EL (cell line): Measurements from ENCODE around the gene TARBP1.
A peak's percentile ranks its signal among the peaks of the same experiment; 100 is the strongest.
"Not testable (repeated sequence)": the region's sequence is repeated elsewhere in the genome, so short reads cannot be mapped to it uniquely, and the experiment has no call there.

ENCODE experiments used
- DNase-seq: peaks from one replicate; pipeline ENCODE4 v3.0.0-alpha.2; 2016

TARBP1 gene

DNA sequence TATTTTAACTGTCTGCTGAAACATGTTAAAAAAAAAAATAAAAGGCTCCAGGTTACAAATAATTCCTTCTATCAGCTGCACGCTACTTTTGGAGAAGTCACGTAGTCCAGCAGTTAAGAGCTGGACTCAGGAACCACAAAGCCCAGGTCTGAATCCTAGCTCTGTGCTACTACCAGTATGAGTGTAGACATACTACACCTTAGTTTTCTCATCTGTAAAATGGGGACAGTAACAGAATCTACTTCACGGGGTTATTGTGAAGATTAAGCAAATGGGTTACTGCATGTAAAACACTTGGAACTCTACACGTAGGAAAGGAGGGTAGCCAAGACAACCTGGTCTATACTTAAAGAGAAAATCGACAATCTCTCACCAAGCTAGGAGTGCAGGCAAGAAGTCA, 48.3 kb downstream of the TARBP1 start:
- no peak for DNase-seq

DNA sequence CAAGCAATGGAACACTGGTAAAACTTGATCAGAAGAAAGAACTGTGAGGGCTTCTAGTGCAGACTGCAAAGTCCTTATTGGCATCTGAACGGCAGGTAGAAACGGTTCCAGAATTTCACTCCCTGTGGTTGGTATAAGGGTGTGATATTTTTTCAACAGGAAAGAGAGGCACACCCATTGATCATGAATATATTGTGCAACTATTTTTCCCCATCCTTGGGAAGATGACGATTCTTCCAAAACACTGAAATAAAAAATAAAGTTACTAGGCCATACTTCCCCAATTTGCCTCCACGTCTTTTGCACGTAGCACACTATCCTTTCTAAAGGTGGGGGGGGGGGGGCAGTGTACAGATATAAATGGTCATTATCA, 49.6 kb downstream of the TARBP1 start:
- DNase-seq, result no peak

DNA sequence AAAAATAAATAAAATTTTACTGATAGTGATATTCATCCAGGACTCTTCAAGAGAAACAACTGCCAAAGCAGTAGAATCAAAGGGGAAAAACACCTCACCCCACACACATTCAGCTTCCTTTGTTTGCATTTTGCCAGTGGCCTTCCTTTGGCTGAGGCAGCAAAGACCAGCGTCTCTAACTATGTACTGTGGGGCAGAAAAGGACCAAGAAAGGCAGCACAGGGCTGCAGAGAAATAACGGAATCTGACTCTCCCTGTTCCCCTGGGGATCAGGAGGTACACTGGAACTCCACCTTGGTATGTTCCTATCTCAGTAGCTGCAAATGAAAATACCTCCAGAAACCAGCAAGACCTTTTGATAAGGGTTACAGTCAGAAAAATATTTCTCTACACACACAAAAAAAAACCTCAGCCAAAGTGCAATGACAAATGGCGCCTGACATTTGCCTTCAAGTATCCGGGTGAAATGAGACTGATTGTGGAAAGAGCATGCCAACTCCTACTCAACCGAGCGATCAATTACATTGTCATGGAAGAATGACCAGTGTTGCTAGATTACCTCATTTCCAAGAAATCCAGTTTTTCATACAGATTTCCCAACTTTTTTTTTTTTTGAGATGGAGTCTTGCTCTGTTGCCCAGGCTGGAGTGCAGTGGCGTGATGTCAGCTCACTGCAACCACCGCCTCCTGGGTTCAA, 50.9 kb downstream of the TARBP1 start:
- no peak for DNase-seq

DNA sequence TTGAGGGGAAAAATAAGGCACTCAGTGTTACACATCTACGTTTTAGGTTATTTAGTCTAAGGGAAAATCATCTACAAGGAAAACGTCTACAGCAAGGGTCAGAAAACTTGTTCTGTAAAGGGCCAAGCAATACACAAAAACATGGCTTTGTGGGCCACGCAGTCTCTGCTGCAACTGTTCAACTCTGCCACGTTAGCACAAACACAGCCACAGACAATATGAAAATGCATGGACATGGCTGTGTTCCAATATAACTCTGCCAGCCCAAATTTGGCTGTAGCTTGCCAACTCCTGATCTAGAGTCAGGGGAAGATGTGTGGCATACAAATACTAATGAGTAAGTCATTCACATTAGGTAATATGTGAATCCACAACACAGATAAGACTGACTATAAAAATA, 65.0 kb downstream of the TARBP1 start:
- DNase-seq, result no peak

DNA sequence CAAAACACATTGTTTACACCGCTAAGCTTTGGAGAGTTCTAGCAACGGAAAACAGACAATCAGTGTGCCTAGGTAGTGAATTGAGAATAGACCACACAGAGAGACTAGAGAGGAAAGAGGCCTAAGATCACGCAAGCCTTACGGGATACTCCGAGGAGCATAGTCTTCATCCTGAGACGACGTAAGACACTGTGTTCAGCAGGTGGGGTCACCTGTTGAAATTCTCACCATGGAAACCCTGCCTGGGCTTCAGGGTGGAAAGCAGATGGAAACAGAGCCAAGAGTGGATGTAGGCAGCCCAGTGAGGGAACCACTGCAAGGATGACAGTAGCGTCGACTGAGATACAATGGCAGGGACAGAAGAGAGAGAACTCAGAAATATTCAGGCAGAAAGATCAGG, 65.5 kb downstream of the TARBP1 start:
- DNase-seq, result no peak

DNA sequence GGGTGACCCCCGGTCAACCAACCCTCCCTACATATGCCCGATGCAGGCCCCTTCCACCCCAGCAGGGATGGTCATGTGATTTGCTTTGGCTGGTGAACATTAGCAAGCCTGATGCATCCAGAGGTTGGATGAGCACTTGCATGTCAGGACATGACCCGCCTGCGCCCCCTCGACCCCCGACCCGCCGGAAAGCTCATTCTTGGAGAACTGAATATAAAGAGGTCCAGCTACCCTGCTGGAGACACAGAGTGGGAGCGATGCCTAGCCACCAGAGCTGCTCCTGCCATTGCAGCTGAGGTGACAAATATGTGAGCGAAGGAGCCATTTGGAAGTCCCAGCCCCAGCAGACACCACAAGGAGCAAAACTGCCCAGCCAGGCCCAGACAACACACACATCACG, 66.1 kb downstream of the TARBP1 start:
- DNase-seq, result no peak

DNA sequence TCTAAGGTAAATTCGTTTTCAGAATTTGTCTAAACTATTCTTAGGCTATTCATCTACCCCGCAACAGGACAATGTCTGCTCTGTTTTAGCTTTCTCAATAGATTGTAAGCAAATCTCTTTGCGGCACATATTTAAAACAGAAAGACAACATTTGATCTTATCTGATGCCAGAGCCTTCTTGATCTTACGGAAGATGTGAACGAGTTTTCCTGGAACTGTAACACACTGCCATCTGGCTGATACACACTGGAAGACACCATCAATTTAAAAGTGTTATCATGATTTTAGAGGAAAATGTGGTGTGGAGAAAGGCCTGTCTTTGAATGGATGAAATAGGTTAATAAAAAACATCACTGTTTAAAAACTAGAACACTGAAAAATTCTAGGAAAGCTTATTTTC, 69.7 kb downstream of the TARBP1 start:
- no peak for DNase-seq

DNA sequence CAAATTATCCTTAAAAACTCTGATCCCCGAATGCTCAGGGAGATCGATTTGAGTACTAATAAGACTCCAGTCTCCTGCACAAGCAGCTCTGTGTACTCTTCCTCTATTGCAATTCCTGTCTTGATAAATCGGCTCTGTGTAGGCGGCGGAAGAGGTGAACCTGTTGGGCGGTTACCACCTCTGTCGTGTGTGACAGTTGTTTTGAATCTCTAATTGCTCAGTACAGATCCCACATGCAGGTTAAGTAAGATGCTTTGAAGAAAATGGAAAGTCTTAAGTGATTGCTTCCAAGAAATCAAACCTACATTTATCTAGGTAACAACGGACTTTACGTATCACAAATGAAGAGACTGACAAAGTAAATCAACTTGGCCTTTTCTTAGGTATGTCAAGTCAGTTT, 70.2 kb downstream of the TARBP1 start:
- DNase-seq, result no peak

DNA sequence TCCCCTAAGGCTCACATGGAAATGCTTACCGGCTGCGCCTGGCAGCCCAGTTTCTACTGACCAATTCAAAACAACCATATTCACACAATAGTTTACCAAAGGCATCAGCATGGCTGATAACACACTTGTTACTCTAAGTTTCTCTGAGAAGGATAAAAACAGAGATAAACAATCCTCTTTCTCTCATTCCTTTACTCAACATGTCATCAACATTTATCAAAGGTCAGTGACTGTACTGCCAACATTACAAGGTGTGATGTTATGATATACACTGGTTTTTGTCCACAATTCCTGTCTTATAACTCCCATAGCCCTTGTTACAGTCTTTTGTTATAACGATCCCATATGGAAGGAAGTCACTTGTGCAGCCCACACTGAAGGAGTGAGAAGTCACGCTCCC, 72.1 kb downstream of the TARBP1 start:
- no peak for DNase-seq

DNA sequence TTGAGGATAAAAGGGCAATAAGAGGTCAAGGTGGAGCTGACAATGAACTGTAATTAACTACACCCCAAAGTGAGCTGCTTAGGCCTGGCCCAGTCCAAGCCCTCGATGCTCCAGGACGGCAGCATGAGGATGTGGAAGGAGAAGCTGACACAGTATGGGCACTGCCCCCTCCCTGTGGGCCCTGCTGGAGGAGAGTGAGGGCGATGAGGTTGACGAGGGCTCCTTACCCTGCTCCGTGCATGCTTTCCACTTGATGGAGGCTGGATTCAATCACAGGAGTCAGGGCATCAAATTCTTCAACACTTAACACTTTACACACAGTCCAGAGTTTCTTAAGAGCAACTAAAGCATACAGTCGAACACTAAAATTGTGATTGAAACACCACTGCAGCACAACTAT, 73.3 kb downstream of the TARBP1 start:
- DNase-seq, result no peak

DNA sequence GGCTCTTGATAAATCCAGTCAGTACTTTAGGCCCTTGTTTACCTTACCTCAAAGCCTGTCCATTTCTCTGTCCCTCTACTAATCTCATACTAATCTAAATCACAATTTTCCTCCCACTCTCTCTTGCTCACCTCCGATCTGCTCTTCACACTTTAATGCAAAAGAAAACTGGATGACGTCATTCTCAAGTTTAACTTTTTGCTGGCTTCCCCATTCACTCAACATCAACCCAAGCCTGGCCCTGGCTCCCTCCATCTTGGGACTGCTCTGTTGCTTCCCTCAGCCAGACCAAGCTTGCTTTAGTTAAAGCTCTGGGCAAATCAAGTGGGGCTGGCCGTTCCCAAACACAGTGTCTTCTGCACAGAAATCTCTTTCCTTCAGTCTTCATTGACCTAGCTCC, 76.0 kb downstream of the TARBP1 start:
- DNase-seq, result no peak

DNA sequence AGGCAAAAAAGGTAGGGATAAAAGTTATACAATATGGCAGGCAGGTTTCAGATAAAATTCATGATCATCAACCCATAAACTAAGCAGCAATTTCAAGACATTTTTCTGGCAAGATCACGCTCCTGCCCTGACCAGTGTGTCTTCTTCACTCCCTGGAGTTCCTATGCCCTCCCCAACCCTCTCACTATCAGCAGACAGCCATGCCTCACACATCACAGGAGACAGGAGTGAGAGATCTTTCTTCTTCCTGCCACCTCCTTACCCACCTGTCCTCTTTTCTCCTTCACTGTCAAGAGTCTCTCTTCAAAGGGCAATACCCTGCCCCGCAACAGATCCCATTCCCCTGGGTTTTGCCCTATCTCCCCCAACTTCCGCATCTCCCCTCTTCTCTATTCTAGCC, 77.3 kb downstream of the TARBP1 start:
- no peak for DNase-seq

DNA sequence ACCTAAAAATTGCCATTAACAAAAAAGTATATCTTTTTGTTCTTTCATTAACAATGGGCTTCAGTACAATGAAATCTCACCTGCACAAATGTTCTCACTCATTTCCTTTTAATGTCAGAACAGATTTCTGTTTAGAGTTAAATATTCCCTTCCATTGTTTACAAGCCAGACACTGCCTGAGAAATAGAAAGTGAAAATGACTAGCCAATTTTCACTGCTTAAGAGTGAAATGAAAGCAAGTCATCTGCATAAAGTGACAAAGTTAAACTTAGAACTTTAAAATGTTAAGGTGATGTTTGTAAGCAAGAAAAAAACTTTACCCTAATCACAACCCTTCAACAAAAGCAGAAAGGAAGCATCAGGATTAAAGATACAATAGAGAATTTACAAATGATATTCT, 78.2 kb downstream of the TARBP1 start:
- no peak for DNase-seq

DNA sequence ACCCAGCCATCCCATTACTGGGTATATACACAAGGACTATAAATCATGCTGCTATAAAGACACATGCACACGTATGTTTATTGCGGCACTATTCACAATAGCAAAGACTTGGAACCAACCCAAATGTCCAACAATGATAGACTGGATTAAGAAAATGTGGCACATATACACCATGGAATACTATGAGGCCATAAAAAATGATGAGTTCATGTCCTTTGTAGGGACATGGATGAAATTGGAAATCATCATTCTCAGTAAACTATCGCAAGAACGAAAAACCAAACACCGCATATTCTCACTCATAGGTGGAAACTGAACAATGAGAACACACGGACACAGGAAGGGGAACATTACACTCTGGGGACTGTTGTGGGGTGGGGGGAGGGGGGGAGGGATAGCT, 79.5 kb downstream of the TARBP1 start:
- not testable (repeated sequence) for DNase-seq

DNA sequence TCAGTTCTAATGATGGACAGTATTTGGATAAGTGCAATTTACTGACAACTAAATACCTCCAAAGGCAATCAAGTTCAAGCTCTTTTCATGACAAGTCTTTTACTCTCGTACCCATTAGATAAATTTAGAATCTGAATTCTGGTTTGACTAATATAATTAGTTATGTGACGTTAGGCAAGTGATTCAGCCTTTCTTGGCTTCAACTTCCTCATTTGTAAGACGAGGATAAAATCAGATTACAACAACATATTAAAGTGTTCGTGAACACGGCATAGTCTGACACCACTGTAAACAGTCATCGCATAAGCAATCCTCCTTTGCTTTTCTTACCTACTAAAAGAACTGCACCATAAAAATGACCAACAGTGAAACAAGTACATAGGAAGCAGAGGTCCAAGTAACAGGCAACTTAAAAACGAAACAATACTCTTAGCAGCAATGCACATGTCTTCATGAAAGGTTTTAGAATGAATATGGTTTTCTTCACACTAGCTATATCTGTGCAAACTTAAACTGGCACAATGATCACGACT, 80.1 kb downstream of the TARBP1 start:
- DNase-seq, result peak; percentile 24

DNA sequence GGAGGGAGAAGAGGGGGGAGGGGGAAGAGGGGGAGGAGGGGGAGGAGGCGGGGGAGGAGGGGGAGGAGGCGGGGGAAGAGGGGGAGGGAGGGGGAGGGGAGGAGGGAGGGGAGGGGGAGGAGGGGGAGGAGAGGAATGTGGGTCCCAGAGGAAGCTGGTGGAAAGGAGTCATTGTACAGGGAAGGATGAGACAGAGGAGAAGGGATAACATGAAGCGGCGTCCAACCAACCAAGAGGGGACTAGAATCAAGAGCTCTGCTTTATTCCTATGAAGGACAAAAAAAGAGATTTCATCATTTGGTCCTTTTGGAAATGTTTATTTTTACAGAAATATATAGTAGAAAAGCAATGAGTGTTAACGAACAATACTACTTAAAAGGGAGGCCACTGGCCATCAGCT, 81.2 kb downstream of the TARBP1 start:
- no peak for DNase-seq

DNA sequence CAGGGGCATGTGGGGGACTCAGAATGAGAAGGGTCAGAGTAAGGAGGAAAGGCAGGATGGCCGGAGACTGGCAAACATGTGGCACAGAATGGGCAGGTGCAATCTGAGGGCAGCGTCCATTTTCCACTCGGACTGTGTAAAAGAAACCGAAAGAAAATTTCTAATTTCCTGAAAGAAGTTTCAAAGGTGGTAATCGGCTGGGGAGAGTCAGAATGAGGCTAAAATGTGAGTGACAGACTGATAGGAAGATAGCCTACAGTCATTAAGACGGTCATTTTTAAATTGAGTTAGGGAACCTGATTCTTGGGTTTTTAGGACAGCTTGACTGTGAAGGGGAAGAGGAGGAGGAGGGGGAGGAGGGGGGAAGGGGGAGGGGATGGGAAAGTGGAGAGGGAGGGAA, 82.1 kb downstream of the TARBP1 start:
- DNase-seq, result no peak

DNA sequence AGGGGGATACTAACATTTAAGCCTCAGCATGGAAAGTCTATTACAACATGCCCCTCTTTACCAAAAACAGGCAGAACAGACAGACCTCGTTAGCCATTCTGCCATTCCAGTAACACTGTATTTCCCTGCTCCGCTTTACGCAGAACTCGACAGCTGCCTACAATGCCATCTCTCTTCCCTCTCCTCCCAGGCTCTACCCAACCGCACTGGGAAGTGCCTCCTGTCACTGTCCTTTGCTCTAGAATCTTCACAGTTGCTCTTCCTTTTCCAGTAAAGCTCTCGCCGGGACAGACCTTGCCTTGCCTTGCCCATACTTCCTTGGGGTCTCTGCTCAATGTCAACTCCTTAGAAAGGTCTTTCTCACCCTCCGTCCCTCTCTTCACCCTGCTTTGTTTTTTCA, 82.9 kb downstream of the TARBP1 start:
- DNase-seq, result no peak

DNA sequence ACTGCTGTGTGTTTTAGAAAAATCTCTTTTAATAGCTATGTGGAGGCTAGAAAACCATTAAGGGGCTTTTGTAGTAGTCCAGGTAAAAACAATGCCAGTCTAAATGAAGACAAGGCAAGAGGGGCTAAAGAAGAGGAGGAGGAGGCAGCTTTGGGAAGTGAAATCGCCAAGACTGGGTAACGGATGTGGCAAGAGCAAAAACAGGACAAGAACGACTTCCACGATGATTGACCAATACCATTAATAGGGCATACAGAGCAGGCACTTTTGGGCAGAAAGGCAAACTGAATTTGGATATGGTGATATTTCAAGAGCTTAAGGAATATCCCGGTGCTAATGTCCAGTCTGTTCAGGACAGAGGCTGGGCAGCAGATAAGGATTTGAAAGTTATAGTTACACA, 83.7 kb downstream of the TARBP1 start:
- DNase-seq, result no peak

DNA sequence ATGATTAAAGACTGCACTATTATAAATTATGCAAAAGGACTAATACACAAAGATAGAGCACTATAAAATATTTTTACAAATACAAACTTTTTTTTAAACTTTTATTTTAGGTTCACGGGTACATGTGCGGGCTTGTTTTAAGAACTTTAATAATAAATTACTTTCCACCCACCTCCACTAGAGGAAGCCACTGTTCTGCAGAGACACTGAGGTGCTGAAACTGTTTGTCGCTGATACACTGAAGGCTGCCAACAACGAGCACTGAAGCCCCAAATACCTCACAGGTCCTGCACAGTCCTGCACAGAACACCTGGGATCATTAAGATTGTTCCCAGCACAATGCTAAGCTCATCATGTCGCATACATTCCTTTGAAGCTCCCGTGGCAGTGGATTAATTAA, 85.8 kb downstream of the TARBP1 start:
- DNase-seq, result no peak

DNA sequence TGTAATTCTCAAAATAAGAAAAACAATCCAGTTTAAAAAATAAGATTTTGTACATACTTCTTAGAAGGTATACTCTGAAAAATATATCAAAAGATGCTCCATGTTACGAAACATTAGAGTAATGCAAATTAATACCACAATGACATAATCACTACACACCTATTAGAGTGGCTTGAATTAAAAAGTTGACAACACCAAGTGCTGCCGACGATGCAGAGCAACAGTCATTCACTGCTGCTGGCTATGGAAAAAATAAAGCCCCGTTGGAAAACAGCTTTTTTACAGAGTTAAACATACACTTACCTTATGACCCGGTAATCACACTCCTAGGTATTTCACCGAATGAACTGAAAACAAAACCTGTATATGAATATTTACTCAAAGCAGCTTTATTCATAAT, 90.9 kb downstream of the TARBP1 start:
- DNase-seq, result no peak

DNA sequence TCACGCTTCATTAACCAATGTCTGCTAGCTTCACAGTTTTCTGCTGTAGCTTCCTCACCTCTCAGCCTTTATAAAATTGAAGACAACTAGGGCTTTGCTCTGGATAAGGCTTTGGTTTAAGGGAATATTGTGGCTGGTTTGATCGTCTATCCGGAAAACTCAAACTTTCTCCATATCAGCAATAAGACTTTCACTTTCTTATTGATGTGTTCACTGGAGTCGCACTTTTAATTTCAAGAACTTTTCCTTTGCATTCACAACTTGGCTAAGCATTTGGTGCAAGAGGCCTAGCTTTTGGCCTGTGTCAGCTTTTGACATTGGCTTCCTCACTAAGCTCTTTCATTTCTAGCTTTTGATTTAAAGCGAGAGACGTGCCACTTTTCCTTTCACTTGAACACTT, 92.9 kb downstream of the TARBP1 start:
- DNase-seq, result no peak

DNA sequence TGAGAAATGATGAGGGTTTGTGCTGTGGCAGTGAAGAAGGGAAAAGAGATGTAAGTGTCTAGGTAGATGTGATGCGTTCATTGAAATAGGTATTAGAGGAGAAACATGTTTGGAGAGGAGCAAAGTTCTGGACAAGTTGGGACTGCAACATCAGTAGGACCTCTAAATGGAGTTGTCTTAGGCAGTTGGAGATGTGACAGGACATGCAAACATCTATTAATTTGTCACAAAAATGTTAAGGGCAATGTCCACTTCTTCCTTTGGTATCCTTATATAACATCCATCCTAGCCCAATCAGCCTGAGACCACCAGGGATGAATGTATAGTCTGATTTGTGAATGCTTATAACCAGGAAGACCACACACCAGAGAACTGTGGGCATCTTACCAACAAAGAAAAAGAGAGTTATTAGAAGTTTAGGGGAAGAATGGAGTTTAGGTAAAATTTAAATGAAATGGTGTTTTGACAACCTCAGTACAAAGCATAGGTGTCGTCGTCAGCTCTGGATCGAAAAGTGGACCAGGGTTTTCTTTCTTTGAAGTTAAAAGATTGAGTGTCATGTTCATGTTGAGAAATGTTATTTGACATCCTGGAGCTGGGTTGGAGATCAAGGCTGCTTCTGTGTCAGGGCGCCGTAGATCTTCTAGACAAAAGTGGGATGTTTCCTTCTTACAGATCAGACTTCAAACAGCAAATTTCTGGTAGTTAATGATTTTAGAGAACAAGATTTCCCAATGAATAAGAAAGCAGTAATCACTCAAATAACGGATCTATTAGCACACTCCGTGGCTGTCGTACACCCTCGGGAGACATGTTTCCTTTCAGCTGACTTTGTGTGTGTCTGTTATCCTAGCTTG, 97.1 kb downstream of the TARBP1 start:
- DNase-seq, result no peak

DNA sequence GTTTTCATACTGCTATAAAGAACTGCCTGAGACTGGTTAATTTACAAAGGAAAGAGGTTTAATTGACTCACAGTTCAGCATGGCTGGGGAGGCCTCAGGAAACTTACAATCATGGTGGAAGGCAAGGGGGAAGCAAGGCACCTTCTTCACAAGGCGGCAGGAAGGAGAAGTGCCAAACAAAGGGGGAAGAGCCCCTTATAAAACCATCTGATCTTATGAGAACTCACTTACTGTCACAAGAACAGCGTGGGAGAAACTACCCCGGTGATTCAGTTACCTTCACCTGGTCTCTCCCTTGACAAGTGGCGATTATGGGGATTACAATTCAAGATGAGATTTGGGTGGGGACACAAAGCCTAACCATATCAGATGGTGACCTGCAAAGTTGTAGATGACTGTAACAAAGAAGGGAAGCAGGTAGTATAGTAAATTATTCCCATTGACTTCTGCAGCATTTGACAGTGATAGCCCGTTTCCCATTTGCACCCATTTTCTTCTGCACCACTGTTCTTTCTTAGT, 99.3 kb downstream of the TARBP1 start:
- not testable (repeated sequence) for DNase-seq
